Neural crest cell (in vitro differentiated cells): ENCODE data around the gene IRX2. TPM values are rescaled to one million over a fixed set of nuclear protein-coding genes. Genes with fewer than 3 reads are reported as not detected.
A peak's percentile ranks its signal among the peaks of the same experiment; 100 is the strongest.

ENCODE experiments used
- DNase-seq: peaks from one replicate; pipeline ENCODE4 v3.0.0; 2021; ENCODE audit warnings: low read depth, mixed read lengths, low spot score
- H3K27ac Mint-ChIP-seq: one replicate; pipeline ENCODE4 v1.8.0; 2021; ENCODE audit warnings: mild to moderate bottlenecking, mixed read lengths; ENCODE audit not compliant: unreplicated experiment
- H3K27me3 Mint-ChIP-seq: 2 replicates; pipeline ENCODE4 v1.8.0; 2021; ENCODE audit warnings: low read depth, mild to moderate bottlenecking, mixed read lengths
- H3K36me3 Mint-ChIP-seq: 2 replicates; pipeline ENCODE4 v1.8.0; 2021; ENCODE audit warnings: low read depth, mild to moderate bottlenecking, mixed read lengths
- H3K4me1 Mint-ChIP-seq: 2 replicates; pipeline ENCODE4 v1.8.0; 2021; ENCODE audit warnings: mixed read lengths
- H3K4me3 Mint-ChIP-seq: one replicate; pipeline ENCODE4 v1.8.0; 2021; ENCODE audit warnings: mild to moderate bottlenecking, mixed read lengths
- H3K9me3 Mint-ChIP-seq: 2 replicates; pipeline ENCODE4 v1.8.0; 2021; ENCODE audit warnings: mixed read lengths
- total RNA-seq: library from RNA; stranded (reverse); gene quantifications from 2 replicates; pipeline ENCODE4 v1.2.1, GENCODE V29; 2021
- TF ChIP-seq, protein P1 (sequence below): fragments of 200-600 bp; sonication (generic); conservative IDR thresholded peaks from 2 replicates; pipeline ENCODE4 v1.5.0; 2021; ENCODE audit warnings: antibody characterized with exemption, mild to moderate bottlenecking

Gene IRX2
- total RNA-seq, 1 donor from 2014 or later, result 42.5 TPM

DNA sequence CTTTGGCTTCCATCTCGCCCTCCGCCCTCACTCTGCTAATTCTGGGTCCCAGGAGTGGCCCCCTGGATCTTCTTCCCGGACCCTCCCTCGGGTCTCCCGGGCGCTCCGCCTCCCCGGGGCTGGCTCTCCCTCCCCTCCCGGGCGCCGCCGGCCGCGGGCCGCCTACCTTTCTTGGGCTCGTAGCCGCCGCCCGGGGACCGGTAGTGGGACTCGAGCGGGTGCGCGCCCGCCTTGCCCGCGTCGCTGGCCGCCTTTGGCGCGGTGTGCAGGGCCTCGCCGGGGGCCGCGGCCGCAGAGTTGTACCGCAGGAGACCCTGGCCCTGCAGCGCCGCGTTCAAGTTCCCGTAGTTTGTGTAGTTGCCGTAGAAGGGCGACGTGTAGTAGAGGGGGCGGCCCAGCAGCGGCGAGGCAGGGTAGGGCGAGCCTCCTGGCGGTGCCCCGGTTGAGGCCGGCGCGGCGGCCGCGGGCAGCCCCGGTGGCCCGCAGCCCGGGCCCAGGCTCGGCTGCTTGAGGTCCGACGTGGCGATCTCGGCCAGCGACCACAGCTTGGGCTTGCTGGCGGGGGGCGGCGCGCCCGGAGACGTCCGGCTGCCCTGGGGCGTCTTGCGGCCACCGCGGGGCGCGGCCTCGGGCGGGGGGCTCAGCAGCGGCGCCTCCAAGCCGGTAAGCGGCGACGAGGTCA, 3.2 kb downstream of the IRX2 start:
- H3K4me1 Mint-ChIP-seq, result peaks cover 59% of the 10 kb centered on the region
- no peak overlapping the region for H3K4me3 Mint-ChIP-seq
- no peak for DNase-seq
- H3K36me3 Mint-ChIP-seq, result peaks cover 16% of the 10 kb centered on the region
- TF ChIP-seq, protein P1, sequence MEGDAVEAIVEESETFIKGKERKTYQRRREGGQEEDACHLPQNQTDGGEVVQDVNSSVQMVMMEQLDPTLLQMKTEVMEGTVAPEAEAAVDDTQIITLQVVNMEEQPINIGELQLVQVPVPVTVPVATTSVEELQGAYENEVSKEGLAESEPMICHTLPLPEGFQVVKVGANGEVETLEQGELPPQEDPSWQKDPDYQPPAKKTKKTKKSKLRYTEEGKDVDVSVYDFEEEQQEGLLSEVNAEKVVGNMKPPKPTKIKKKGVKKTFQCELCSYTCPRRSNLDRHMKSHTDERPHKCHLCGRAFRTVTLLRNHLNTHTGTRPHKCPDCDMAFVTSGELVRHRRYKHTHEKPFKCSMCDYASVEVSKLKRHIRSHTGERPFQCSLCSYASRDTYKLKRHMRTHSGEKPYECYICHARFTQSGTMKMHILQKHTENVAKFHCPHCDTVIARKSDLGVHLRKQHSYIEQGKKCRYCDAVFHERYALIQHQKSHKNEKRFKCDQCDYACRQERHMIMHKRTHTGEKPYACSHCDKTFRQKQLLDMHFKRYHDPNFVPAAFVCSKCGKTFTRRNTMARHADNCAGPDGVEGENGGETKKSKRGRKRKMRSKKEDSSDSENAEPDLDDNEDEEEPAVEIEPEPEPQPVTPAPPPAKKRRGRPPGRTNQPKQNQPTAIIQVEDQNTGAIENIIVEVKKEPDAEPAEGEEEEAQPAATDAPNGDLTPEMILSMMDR, result no peak
- peaks cover 36% of the 10 kb centered on the region for H3K27me3 Mint-ChIP-seq
- no peak overlapping the region for H3K27ac Mint-ChIP-seq
- H3K9me3 Mint-ChIP-seq, result no peaks in the 10 kb centered on the region

DNA sequence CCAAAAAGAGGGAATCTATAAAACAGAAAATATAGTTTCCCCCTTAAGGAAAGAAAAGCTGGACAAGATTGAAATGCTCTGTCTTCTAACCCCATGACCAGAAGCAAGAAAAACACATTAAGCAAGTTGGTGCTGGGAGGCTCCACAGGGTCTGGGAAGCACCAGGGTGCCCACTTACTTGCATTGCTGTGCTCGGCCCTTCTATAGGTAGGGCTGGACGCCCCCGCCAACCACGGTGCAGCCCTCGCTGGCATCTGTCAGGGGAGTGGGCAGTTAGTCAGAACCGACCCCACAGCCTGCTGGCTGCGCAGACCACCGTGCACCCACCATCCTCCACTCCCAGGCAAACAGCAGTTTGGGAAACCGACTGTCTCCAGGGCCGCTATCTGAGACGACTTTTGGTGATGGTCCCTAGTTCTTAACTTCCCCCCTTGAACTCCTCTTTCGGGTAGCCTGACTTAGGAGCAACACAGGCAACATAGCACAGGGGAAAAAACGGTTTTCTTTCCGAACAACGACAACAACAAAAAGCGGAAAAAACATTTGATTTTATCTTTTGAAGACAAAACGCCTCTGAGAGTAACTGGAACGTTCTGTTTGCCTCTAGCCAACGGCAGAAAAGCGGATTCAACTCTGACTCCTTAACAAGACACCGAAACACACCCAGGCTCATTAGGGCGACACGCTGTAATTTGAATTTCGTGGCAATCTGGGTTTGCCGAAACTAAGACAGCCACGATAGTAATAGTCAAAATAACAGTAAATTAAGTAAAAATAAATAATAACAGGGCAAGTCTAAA, 3.9 kb downstream of the IRX2 start:
- peaks cover 62% of the 10 kb centered on the region for H3K4me1 Mint-ChIP-seq
- H3K4me3 Mint-ChIP-seq, result peak overlapping the region; percentile 82
- TF ChIP-seq, protein P1, result no peak
- H3K36me3 Mint-ChIP-seq, result peaks cover 16% of the 10 kb centered on the region
- H3K27me3 Mint-ChIP-seq, result peaks cover 34% of the 10 kb centered on the region
- H3K27ac Mint-ChIP-seq, result peak overlapping the region; percentile 45
- no peaks in the 10 kb centered on the region for H3K9me3 Mint-ChIP-seq
- no peak for DNase-seq

DNA sequence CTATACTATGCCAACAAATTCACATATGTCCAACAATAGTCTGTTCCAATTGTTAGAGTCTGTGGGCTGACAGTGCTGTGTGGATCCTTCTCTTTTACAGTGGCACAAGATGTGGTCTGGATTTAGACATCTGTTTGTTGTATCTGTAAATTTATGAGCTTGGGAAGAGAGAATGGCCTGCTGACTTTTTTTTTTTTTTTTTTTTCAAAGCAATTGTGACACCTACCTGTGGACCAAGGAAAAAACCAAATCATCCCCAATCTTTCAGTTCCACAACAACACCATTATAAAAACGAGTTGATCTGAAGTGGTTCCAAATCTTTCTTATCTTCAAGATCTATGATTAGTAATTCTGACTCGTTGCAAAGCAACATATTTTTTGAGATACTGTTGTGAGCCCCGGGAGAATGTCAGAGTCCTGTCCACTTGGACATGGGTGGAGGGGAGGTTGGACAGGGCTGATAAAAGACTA, 4.9 kb downstream of the IRX2 start:
- no peaks in the 10 kb centered on the region for H3K9me3 Mint-ChIP-seq
- TF ChIP-seq, protein P1, result peak; percentile 51
- H3K27me3 Mint-ChIP-seq, result peaks cover 38% of the 10 kb centered on the region
- H3K4me3 Mint-ChIP-seq, result peak overlapping the region; percentile 48
- no peak for DNase-seq
- H3K27ac Mint-ChIP-seq, result no peak overlapping the region
- H3K4me1 Mint-ChIP-seq, result peaks cover 66% of the 10 kb centered on the region
- H3K36me3 Mint-ChIP-seq, result peaks cover 21% of the 10 kb centered on the region

DNA sequence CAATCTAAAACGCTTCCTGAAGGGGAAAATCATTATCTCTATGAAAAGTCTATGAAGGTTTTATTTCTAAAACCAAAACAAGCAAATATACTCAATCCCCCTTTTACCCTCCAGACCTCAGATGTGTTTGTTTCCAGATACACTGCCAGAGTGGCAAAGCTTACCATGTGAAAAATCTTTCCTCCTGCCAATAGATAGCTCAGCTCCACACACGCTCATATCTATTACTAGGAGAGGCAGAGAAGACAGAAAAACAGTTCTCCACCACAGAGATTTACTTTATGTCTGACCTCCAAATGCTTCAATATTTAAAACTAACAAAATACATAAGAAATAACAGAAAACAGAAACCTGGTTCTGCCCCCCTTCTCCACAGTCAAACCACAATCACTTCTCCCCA, 7.0 kb downstream of the IRX2 start:
- H3K4me1 Mint-ChIP-seq, result peaks cover 66% of the 10 kb centered on the region
- H3K27ac Mint-ChIP-seq, result no peak overlapping the region
- peaks cover 15% of the 10 kb centered on the region for H3K36me3 Mint-ChIP-seq

DNA sequence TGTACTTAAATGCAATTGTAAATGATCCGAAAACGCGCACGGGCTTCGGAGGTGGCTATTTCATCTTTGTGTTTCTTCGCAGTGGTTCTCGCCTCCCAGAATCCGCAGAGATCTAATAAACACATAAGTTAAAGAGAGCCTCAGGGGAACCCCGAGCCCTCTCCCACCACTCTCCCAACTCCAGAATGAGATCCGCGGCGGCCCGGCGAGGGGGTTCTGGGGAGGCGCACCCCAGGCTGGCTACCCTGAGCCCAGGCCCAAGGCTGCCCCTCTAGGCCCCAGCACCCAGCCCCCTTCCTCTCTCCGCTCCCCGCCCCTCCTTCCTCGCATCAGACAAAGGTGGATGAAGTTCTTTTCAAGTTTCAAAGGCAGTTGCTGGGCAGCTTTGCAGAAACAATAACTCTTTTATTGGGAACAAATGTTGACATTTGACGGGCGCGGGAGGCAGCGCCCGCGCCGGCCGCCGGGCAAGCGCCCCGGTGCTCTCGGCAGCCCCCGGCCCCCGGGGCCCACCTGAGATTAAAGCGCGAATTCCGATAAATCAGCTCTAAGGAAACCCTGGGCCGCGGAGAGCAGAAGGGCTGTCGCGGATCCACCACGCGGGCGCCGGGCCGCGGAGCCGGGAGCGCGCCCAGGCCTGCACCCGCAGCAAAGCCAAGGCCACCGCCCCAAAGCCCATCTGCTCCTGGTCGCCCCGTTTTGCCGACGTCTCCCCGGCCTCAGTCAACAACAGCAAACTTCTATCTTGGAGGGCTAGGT, 8.4 kb downstream of the IRX2 start:
- H3K9me3 Mint-ChIP-seq, result no peaks in the 10 kb centered on the region
- peak; percentile 39 for DNase-seq
- H3K4me3 Mint-ChIP-seq, result peak overlapping the region; percentile 77
- peaks cover 64% of the 10 kb centered on the region for H3K4me1 Mint-ChIP-seq
- TF ChIP-seq, protein P1, result no peak
- peaks cover 12% of the 10 kb centered on the region for H3K36me3 Mint-ChIP-seq
- H3K27me3 Mint-ChIP-seq, result peaks cover 53% of the 10 kb centered on the region
- peak overlapping the region; percentile 69 for H3K27ac Mint-ChIP-seq

More for the DNA sequence above, 7.0 kb downstream of the IRX2 start:
- peaks cover 47% of the 10 kb centered on the region for H3K27me3 Mint-ChIP-seq
- H3K4me3 Mint-ChIP-seq, result peak overlapping the region; percentile 16
- DNase-seq, result no peak
- no peaks in the 10 kb centered on the region for H3K9me3 Mint-ChIP-seq
- TF ChIP-seq, protein P1, result no peak
